Endothelial cell of umbilical vein (primary cell): ENCODE results near the gene EFR3B. TPM values are rescaled to one million over a fixed set of nuclear protein-coding genes. Genes with fewer than 3 reads are reported as not detected.
"Not testable (repeated sequence)": the region's sequence is repeated elsewhere in the genome, so short reads cannot be mapped to it uniquely, and the experiment has no call there.

Experiments used
- BruUV-seq: library from RNA; stranded (reverse); fragments of 400-500 nt; replicated peaks from 2 replicates; lab custom pipeline; 2021; lab: Mats Ljungman, UMichigan
- CTCF ChIA-PET: fragments of 300-600, 350-600 bp; sonication (Branson Sonifier 250); formaldehyde crosslinking; loops from one replicate; lab custom pipeline; 2021; ENCODE audit warnings: antibody characterized with exemption, inconsistent platforms; lab: Charles Lee
- POLR2A ChIA-PET: fragments of 300-600, 350-600 bp; sonication (Branson Sonifier 250); formaldehyde crosslinking; loops from one replicate; lab custom pipeline; 2021; ENCODE audit warnings: antibody characterized with exemption, inconsistent platforms; lab: Charles Lee
- DNase-seq: peaks from one replicate; pipeline ENCODE4 v3.0.0-alpha.2; 2011; ENCODE audit warnings: low read depth, low spot score
- FAIRE-seq: peaks from 2 replicates; lab custom pipeline; 2011; peaks lifted over from hg19 to GRCh38; lab: Jason Lieb, UNC
- H2AFZ ChIP-seq: 2 replicates; pipeline ENCODE4 v1.6.0; 2012; ENCODE audit warnings: low read depth, low read length, control low read depth, inconsistent platforms
- H3K27ac ChIP-seq: 2 replicates; pipeline ENCODE4 v1.5.1; 2011; ENCODE audit warnings: low read depth, mild to moderate bottlenecking, control low read depth, low read length, moderate library complexity; ENCODE audit not compliant: insufficient read depth
- H3K27me3 ChIP-seq, 2 experiments: 2 replicates each; pipeline versions ENCODE4 v1.6.0 to v1.6.1; 2011; ENCODE audit warnings: low read length in 2 of 2, mixed read lengths in 1 of 2; ENCODE audit not compliant: control insufficient read depth in 2 of 2, insufficient read depth in 2 of 2
- H3K36me3 ChIP-seq, 2 experiments: 2 replicates in 1 of 2; 3 replicates in 1 of 2; pipeline ENCODE4 v1.5.1; 2011; ENCODE audit warnings: low read length in 2 of 2, mild to moderate bottlenecking in 1 of 2, moderate library complexity in 1 of 2; ENCODE audit not compliant: control insufficient read depth in 2 of 2, insufficient read depth in 2 of 2; ENCODE audit errors: extremely low read depth in 1 of 2
- H3K4me1 ChIP-seq: 3 replicates; pipeline ENCODE4 v1.5.1; 2011; ENCODE audit warnings: mild to moderate bottlenecking, low read length; ENCODE audit not compliant: control insufficient read depth, insufficient read depth; ENCODE audit errors: extremely low read depth
- H3K4me2 ChIP-seq: 2 replicates; pipeline ENCODE4 v1.6.1; 2011; ENCODE audit warnings: low read length, control low read depth, mixed read lengths; ENCODE audit not compliant: insufficient read depth
- H3K4me3 ChIP-seq, 3 experiments: fragments of 200-600 bp in 1 of 3; sonication (generic), shearing (Covaris generic) in 1 of 3; replicated peaks in 1 of 3; 2 replicates each; pipeline ENCODE4 v1.5.1; 2011 to 2016; ENCODE audit warnings: control low read depth in 3 of 3, low read length in 3 of 3, mild to moderate bottlenecking in 2 of 3, inconsistent platforms in 1 of 3, low read depth in 1 of 3, moderate library complexity in 1 of 3; ENCODE audit not compliant: insufficient read depth in 1 of 3
- H3K79me2 ChIP-seq: 2 replicates; pipeline ENCODE4 v1.6.0; 2012; ENCODE audit warnings: low read length, inconsistent platforms; ENCODE audit not compliant: control insufficient read depth, insufficient read depth
- H3K9ac ChIP-seq: replicated peaks from 2 replicates; pipeline ENCODE3; 2011; ENCODE audit warnings: low read length, control low read depth; ENCODE audit not compliant: insufficient read depth; ENCODE audit errors: extremely low read depth
- H3K9me1 ChIP-seq: replicated peaks from 3 replicates; pipeline ENCODE4 v1.6.0; 2011; ENCODE audit warnings: mild to moderate bottlenecking, low read length; ENCODE audit not compliant: control insufficient read depth, insufficient read depth; ENCODE audit errors: extremely low read depth
- H3K9me3 ChIP-seq: replicated peaks from 2 replicates; pipeline ENCODE4 v1.5.1; 2012; ENCODE audit warnings: low read length, inconsistent platforms; ENCODE audit not compliant: control insufficient read depth, insufficient read depth
- H4K20me1 ChIP-seq: replicated peaks from 2 replicates; pipeline ENCODE3; 2011; ENCODE audit warnings: mild to moderate bottlenecking, low read length; ENCODE audit not compliant: control insufficient read depth, insufficient read depth; ENCODE audit errors: extremely low read depth
- EZH2 ChIP-seq: IDR thresholded peaks from 2 replicates; pipeline ENCODE4 v1.6.1; 2012; ENCODE audit warnings: borderline replicate concordance, low read depth, mild to moderate bottlenecking, moderate library complexity, low read length, inconsistent platforms; ENCODE audit not compliant: severe bottlenecking
- FOS ChIP-seq: IDR thresholded peaks from 2 replicates; pipeline ENCODE4 v1.6.1; 2011; ENCODE audit warnings: mild to moderate bottlenecking, low read length, moderate library complexity, borderline replicate concordance; ENCODE audit not compliant: insufficient read depth
- GATA2 ChIP-seq: IDR thresholded peaks from 2 replicates; pipeline ENCODE4 v1.7.0; 2011; ENCODE audit warnings: low read depth, mild to moderate bottlenecking, moderate library complexity, mixed read lengths, low read length; ENCODE audit not compliant: insufficient read length, insufficient read depth
- JUN ChIP-seq: IDR thresholded peaks from 2 replicates; pipeline ENCODE4 v1.6.1; 2011; ENCODE audit warnings: borderline replicate concordance, low read depth; ENCODE audit not compliant: insufficient read length, insufficient read depth
- MYC ChIP-seq: IDR thresholded peaks from one replicate; pipeline ENCODE4 v1.6.1; 2011; ENCODE audit warnings: mild to moderate bottlenecking, low read depth, low read length
- POLR2A ChIP-seq: IDR thresholded peaks from 2 replicates; pipeline ENCODE4 v1.6.1; 2012; ENCODE audit warnings: low read depth, mild to moderate bottlenecking, control low read depth, low read length
- dilution Hi-C: fragments of 300-500 bp; cut with MboI; formaldehyde crosslinking; loops from one replicate; pipeline ENCODE4 v1.15.0; 2019; ENCODE audit warnings: low sequenced_read_pairs; ENCODE audit not compliant: extremely low pct_ligation_motif_present
- intact Hi-C: fragments of 100-400 bp; cut with micrococcal nuclease; formaldehyde crosslinking; loops from one replicate; pipeline ENCODE4 v1.10.0; 2022
- polyA plus RNA-seq, 4 experiments: library from polyadenylated mRNA; depleted of rRNA in 3 of 4; stranded (reverse) in 3 of 4; unstranded in 1 of 4; fragments of >200 nt; gene quantifications; 2 replicates each; pipeline versions ENCODE4 v1.2.1 to v1.2.3, GENCODE V29; 2011 to 2012; ENCODE audit warnings: missing spikeins in 1 of 4
- total RNA-seq: library from RNA; stranded (reverse); gene quantifications from 2 replicates; pipeline ENCODE4 v1.2.3, GENCODE V29; 2021
- TF ChIP-seq, protein P1 (sequence below): IDR thresholded peaks from 2 replicates; pipeline ENCODE4 v1.6.1; 2011; ENCODE audit not compliant: insufficient read depth, insufficient read length

EFR3B gene
- total and polyA plus RNA-seq, 2 donors (not counting 3 experiments of a cell fraction or from before 2014, with no cell fraction given) = 0.15 to 0.77 TPM

- no TSS peak for BruUV-seq
Measured at GRCh38 chr2:25149646-25150045, 107.8 kb downstream of the EFR3B start.

GRCh38 chr2:25150993-25151392, 109.1 kb downstream of the EFR3B start:
- H3K9me1 ChIP-seq, H3K9me3 ChIP-seq, H3K4me2 ChIP-seq, H3K4me3 ChIP-seq, H3K79me2 ChIP-seq, POLR2A ChIA-PET, H4K20me1 ChIP-seq, H3K27me3 ChIP-seq, H3K27ac ChIP-seq, BruUV-seq, dilution Hi-C loops, H3K4me1 ChIP-seq, H3K36me3 ChIP-seq, FAIRE-seq, H3K9ac ChIP-seq, DNase-seq, intact Hi-C loops, H2AFZ ChIP-seq: not testable (repeated sequence)
- CTCF ChIA-PET = interaction anchor here (1.8 kb wide), 1 partner anchor 12 kb away, joined by 5 read pairs; no protein-coding TSS in a partner anchor

More at GRCh38 chr2:25149646-25150045, 107.8 kb downstream of the EFR3B start:
- Histone ChIP-seq H3K9me1 (no peaks in the 10 kb centered on the region), H3K9me3 (no peaks in the 10 kb centered on the region), H3K4me2 (no peak overlapping the region), H3K79me2 (no peaks in the 10 kb centered on the region), H3K4me3 (no peak overlapping the region), H3K9ac (no peak overlapping the region), H4K20me1 (no peaks in the 10 kb centered on the region), H3K27me3 (no peaks in the 10 kb centered on the region), H2AFZ (no peak overlapping the region), H3K27ac (no peak overlapping the region), H3K4me1 (no peaks in the 10 kb centered on the region), H3K36me3 (no peaks in the 10 kb centered on the region)
- dilution Hi-C loops (no loop called here), intact Hi-C loops (no loop called here)
- POLR2A ChIA-PET = no interaction called here
- DNase-seq (no peak), FAIRE-seq (no peak)
- CTCF ChIA-PET = interaction anchor here (1.4 kb wide), 1 partner anchor 20 kb away, joined by 5 read pairs; no protein-coding TSS in a partner anchor
- TF ChIP-seq FOS = no peak
- TF ChIP-seq MYC = no peak
- TF ChIP-seq JUN = no peak
- TF ChIP-seq POLR2A = no peak
- TF ChIP-seq, protein P1, sequence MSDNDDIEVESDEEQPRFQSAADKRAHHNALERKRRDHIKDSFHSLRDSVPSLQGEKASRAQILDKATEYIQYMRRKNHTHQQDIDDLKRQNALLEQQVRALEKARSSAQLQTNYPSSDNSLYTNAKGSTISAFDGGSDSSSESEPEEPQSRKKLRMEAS = no peak
- no peak for TF ChIP-seq EZH2
- TF ChIP-seq GATA2 = no peak
